Upper lobe of right lung (tissue), 1 donor: Measurements from ENCODE around the gene INPP5K. TPM values are rescaled to one million over a fixed set of nuclear protein-coding genes. Genes with fewer than 3 reads are reported as not detected.
"Not testable (repeated sequence)": the region's sequence is repeated elsewhere in the genome, so short reads cannot be mapped to it uniquely, and the experiment has no call there.

Experiments
- ATAC-seq: fragments of 200-7000 bp; cut with Tn5 transposase; one replicate; pipeline ENCODE4 v1.9.1; 2020; ENCODE audit warnings: mild to moderate bottlenecking, moderate library complexity
- DNase-seq: peaks from one replicate; pipeline ENCODE4 v3.0.0-alpha.2; 2020
- H3K27ac ChIP-seq: fragments of 200-600 bp; one replicate; pipeline ENCODE4 v1.8.0; 2022
- H3K27me3 ChIP-seq: fragments of 200-600 bp; one replicate; pipeline ENCODE4 v1.8.0; 2022; ENCODE audit warnings: mild to moderate bottlenecking
- H3K36me3 ChIP-seq: fragments of 200-600 bp; one replicate; pipeline ENCODE4 v1.8.0; 2022
- H3K4me1 ChIP-seq: fragments of 200-600 bp; one replicate; pipeline ENCODE4 v1.8.0; 2022
- H3K4me3 ChIP-seq: fragments of 200-600 bp; one replicate; pipeline ENCODE4 v1.8.0; 2022; ENCODE audit warnings: mild to moderate bottlenecking
- H3K9me3 ChIP-seq: fragments of 200-600 bp; one replicate; pipeline ENCODE4 v1.8.0; 2022
- CTCF ChIP-seq: fragments of 200-600 bp; IDR thresholded peaks from one replicate; pipeline ENCODE4 v1.8.0; 2022; ENCODE audit warnings: antibody characterized with exemption
- intact Hi-C: fragments of 100-400 bp; cut with DNase I; formaldehyde crosslinking; loops from one replicate; pipeline ENCODE4 v1.11.0; 2022
- total RNA-seq: library from RNA; stranded (reverse); fragmentation: NEBNext Ultra II Directional; extraction: Animal tissue kit (Norgen Biotek cat#: 25700); gene quantifications from one replicate; pipeline ENCODE4 v1.2.1, GENCODE V29; 2021
- donor health status: DM: no; HTN: yes; CAD: no; lungs with severe emphysema.

Gene INPP5K
- total RNA-seq, 1 donor from 2014 or later = 69.8 TPM

- intact Hi-C loops = no loop called here
- Histone ChIP-seq H3K36me3 (peaks cover 36% of the 10 kb centered on the region), H3K9me3 (no peaks in the 10 kb centered on the region), H3K4me3 (peak overlapping the region; percentile 95), H3K27ac (peak overlapping the region; percentile 89), H3K27me3 (no peaks in the 10 kb centered on the region), H3K4me1 (peaks cover 50% of the 10 kb centered on the region)
- ATAC-seq (peak; percentile 61), DNase-seq (no peak)
- TF ChIP-seq CTCF = peak; percentile 63
Measured at GRCh38 chr17:1515640-1516387, 598 bp downstream of the INPP5K start.

DNA sequence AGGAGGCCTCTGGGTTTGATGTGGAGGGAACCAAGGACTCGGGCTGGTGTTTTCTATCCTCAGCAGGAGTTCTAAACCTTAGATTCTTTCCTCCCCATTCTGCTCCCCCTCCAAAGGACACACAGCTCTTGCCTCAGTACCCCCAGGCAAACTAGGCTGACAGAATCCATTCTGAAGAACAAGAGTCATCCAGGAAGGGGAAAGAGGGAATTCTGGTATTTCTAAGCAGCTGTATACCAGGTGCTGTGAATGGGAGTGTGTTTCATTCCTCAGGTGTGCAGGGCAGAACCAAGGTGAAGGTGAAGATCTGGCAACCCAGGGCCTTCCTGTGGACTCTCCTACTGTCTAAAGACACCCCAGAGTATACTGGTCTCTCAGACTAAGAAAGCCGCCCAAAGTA, 4.1 kb downstream of the INPP5K start:
- peaks cover 41% of the 10 kb centered on the region for H3K36me3 ChIP-seq
- intact Hi-C loops = no loop called here
- peak overlapping the region; percentile 75 for H3K27ac ChIP-seq
- no peak for DNase-seq
- no peak overlapping the region for H3K4me3 ChIP-seq
- no peak for TF ChIP-seq CTCF
- H3K9me3 ChIP-seq = no peaks in the 10 kb centered on the region
- no peak for ATAC-seq
- H3K4me1 ChIP-seq = peaks cover 56% of the 10 kb centered on the region
- no peaks in the 10 kb centered on the region for H3K27me3 ChIP-seq

- Histone ChIP-seq H3K36me3 (peaks cover 46% of the 10 kb centered on the region), H3K4me1 (peaks cover 54% of the 10 kb centered on the region), H3K27ac (peak overlapping the region; percentile 75), H3K9me3 (no peaks in the 10 kb centered on the region), H3K27me3 (no peaks in the 10 kb centered on the region), H3K4me3 (no peak overlapping the region)
- intact Hi-C loops = no loop called here
- TF ChIP-seq CTCF = no peak
- no peak for DNase-seq
- peak; percentile 3 for ATAC-seq
Measured at GRCh38 chr17:1511756-1512321, 4.6 kb downstream of the INPP5K start.

DNA sequence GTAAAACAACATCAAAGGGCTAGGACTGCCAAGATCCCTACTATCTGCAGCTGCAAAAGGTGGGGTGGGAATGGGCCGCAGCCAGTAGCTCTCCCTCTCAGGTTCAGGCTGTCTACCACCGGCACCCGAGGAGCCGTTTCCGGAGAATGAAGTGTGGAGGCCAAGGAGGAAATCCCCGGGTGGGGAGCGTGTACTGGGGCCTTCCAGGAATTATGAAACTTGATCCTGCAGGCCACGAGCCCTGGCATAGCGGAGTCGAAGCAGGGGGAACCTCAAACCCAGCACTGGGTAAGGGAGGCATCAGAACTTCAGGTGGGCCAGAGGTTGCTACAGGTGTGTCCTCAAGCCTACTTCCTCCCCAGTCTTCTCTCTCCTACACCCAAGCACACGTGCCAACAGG, 5.1 kb downstream of the INPP5K start:
- Histone ChIP-seq H3K4me1 (peaks cover 54% of the 10 kb centered on the region), H3K36me3 (peaks cover 51% of the 10 kb centered on the region), H3K9me3 (no peaks in the 10 kb centered on the region), H3K27me3 (no peaks in the 10 kb centered on the region), H3K4me3 (no peak overlapping the region), H3K27ac (peak overlapping the region; percentile 75)
- intact Hi-C loops = no loop called here
- no peak for DNase-seq
- peak; percentile 10 for ATAC-seq
- no peak for TF ChIP-seq CTCF

GRCh38 chr17:1509290-1509881, 7.0 kb downstream of the INPP5K start:
- H3K4me3 ChIP-seq = no peak overlapping the region
- DNase-seq (no peak), ATAC-seq (peak; percentile 3)
- no peak for TF ChIP-seq CTCF
- peaks cover 62% of the 10 kb centered on the region for H3K36me3 ChIP-seq
- intact Hi-C loops = loop anchor here (10.0 kb wide), 1 partner anchor 145 kb away; no protein-coding TSS in a partner anchor
- H3K4me1 ChIP-seq = peaks cover 43% of the 10 kb centered on the region
- no peak overlapping the region for H3K27ac ChIP-seq
- H3K27me3 ChIP-seq = no peaks in the 10 kb centered on the region
- H3K9me3 ChIP-seq = no peaks in the 10 kb centered on the region

GRCh38 chr17:1508709-1509108, 7.7 kb downstream of the INPP5K start:
- intact Hi-C loops = loop anchor here (10.0 kb wide), 1 partner anchor 144 kb away; no protein-coding TSS in a partner anchor
- not testable (repeated sequence) for H3K27me3 ChIP-seq, DNase-seq, H3K9me3 ChIP-seq, H3K4me3 ChIP-seq, ATAC-seq, H3K27ac ChIP-seq
- peaks cover 41% of the 10 kb centered on the region for H3K4me1 ChIP-seq
- H3K36me3 ChIP-seq = peaks cover 63% of the 10 kb centered on the region
